Naive thymus-derived CD4-positive, alpha-beta T cell (primary cell): ENCODE results near the gene TSPAN18. TPM values are rescaled to one million over a fixed set of nuclear protein-coding genes. Genes with fewer than 3 reads are reported as not detected.

ENCODE experiments used
- ATAC-seq: fragments of 150-1000 bp; cut with Tn5 transposase; 2 replicates; pipeline ENCODE4 v1.10.0; 2021; ENCODE audit warnings: mild to moderate bottlenecking, moderate library complexity
- CTCF ChIA-PET: fragments of 350-600 bp; sonication (Branson Sonifier 250); formaldehyde crosslinking; loops from one replicate; lab custom pipeline; 2021; ENCODE audit warnings: antibody characterized with exemption; lab: Charles Lee
- POLR2A ChIA-PET: fragments of 350-600 bp; sonication (Branson Sonifier 250); formaldehyde crosslinking; loops from one replicate; lab custom pipeline; 2021; ENCODE audit warnings: antibody characterized with exemption, inconsistent platforms; lab: Charles Lee
- DNase-seq, 9 donors: peaks; one replicate each; pipeline versions ENCODE4 v3.0.0 to v3.0.0-alpha.2; 2020 to 2022; ENCODE audit warnings: mixed read lengths in 1 of 9
- H3K27ac ChIP-seq: one replicate; pipeline ENCODE4 v1.7.0; 2013; ENCODE audit warnings: mild to moderate bottlenecking, low read depth, low read length, moderate library complexity
- H3K27me3 ChIP-seq, 2 donors: one replicate each; pipeline ENCODE4 v1.7.0; 2013; ENCODE audit warnings: low read length in 2 of 2, mild to moderate bottlenecking in 2 of 2, moderate library complexity in 2 of 2; ENCODE audit not compliant: control insufficient read depth in 2 of 2, insufficient read depth in 2 of 2
- H3K36me3 ChIP-seq, 3 experiments: 1 replicate in 2 of 3; 2 replicates in 1 of 3; pipeline ENCODE4 v1.7.0; 2013; ENCODE audit warnings: low read length in 3 of 3, mild to moderate bottlenecking in 3 of 3, moderate library complexity in 1 of 3; ENCODE audit not compliant: insufficient read depth in 3 of 3, control insufficient read depth in 2 of 3
- H3K4me1 ChIP-seq, 2 donors: one replicate each; pipeline ENCODE4 v1.7.0; 2013; ENCODE audit warnings: low read length in 2 of 2, mild to moderate bottlenecking in 2 of 2, moderate library complexity in 1 of 2; ENCODE audit not compliant: control insufficient read depth in 2 of 2, insufficient read depth in 2 of 2
- H3K4me3 ChIP-seq: 2 replicates; pipeline ENCODE4 v1.7.0; 2013; ENCODE audit warnings: mild to moderate bottlenecking, low read length
- H3K9me3 ChIP-seq, 3 experiments: 1 replicate in 2 of 3; 2 replicates in 1 of 3; pipeline ENCODE4 v1.7.0; 2013; ENCODE audit warnings: low read length in 3 of 3; ENCODE audit not compliant: control insufficient read depth in 2 of 3
- H3K27ac Mint-ChIP-seq, 9 donors: one replicate each; pipeline ENCODE4 v1.8.0; 2020 to 2022; ENCODE audit warnings: mixed read lengths in 9 of 9, mild to moderate bottlenecking in 8 of 9, moderate library complexity in 5 of 9, inconsistent platforms in 2 of 9
- H3K27me3 Mint-ChIP-seq, 5 donors: one replicate each; pipeline ENCODE4 v1.8.0; 2021 to 2022; ENCODE audit warnings: mixed read lengths in 5 of 5, mild to moderate bottlenecking in 1 of 5
- H3K36me3 Mint-ChIP-seq, 5 donors: one replicate each; pipeline ENCODE4 v1.8.0; 2020 to 2022; ENCODE audit warnings: mixed read lengths in 5 of 5, mild to moderate bottlenecking in 3 of 5, inconsistent platforms in 1 of 5
- H3K4me1 Mint-ChIP-seq, 7 donors: one replicate each; pipeline ENCODE4 v1.8.0; 2020 to 2022; ENCODE audit warnings: mixed read lengths in 7 of 7, mild to moderate bottlenecking in 3 of 7, inconsistent platforms in 1 of 7
- H3K4me3 Mint-ChIP-seq, 10 donors: one replicate each; pipeline ENCODE4 v1.8.0; 2020 to 2022; ENCODE audit warnings: mild to moderate bottlenecking in 10 of 10, mixed read lengths in 10 of 10, moderate library complexity in 6 of 10, inconsistent platforms in 2 of 10
- H3K9me3 Mint-ChIP-seq, 11 donors: one replicate each; pipeline ENCODE4 v1.8.0; 2020 to 2022; ENCODE audit warnings: mixed read lengths in 11 of 11, mild to moderate bottlenecking in 4 of 11, inconsistent platforms in 1 of 11, moderate library complexity in 1 of 11
- intact Hi-C, 2 donors: fragments of 100-400 bp; cut with micrococcal nuclease; formaldehyde crosslinking; loops; one replicate each; pipeline ENCODE4 v1.15.1; 2023
- polyA plus RNA-seq, 2 donors: library from polyadenylated mRNA; unstranded; fragments of 300-500 nt; fragmentation: Illumina TruSeq; gene quantifications; one replicate each; pipeline ENCODE4 v1.2.3, GENCODE V29; 2021
- total RNA-seq, 6 experiments: library from RNA in 5 of 6; stranded (reverse) in 5 of 6; gene quantifications; 1 replicate in 5 of 6; 2 replicates in 1 of 6; pipeline ENCODE4 v1.2.3 and lab custom pipeline; 2021 to 2026

TSPAN18 gene
- total and polyA plus RNA-seq, 7 experiments from 2014 or later: 8.8 to 57.0 (median 21.7) TPM

DNA sequence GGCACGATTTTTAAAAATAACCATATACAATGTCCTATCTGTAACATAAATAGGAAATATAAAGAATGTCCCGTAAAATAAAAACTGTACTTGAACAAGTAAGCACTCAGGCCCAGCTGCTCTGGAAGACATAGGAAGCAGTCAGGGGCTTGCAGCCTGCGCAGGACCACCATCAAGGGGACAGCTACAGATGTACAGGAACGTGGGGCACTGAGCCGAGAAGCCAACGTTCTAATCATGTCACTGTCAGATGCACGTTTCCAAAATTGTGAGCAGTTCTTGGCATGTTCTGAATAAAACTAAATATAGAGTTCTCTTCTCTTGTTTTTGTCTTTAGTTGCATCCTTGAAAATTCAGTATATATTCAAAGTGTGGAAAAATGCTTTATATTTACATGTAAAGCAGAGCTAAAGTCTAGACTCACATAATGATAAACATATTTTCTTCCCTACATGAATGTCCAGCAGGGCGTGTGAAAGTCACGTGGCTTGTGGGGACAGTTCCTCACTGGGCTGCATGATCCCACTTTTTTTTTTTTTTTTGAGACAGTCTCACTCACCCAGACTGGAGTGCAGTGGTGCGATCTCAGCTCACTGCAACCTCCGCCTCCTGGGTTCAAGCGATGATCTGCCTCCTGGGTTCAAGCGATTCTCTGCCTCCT lies 28.4 kb upstream of the TSPAN18 start:
- H3K4me3 ChIP-seq: no peak overlapping the region
- Mint-ChIP-seq H3K27me3 (peaks cover 0 to 25% (median 0%) of the 10 kb centered on the region in 5 donors), H3K4me1 (peaks cover 7 to 43% (median 27%) of the 10 kb centered on the region in 7 donors), H3K9me3 (no peaks in the 10 kb centered on the region), H3K27ac (no peak overlapping the region), H3K4me3 (no peak overlapping the region), H3K36me3 (peaks cover 0 to 4% (median 0%) of the 10 kb centered on the region in 5 donors)
- no peaks in the 10 kb centered on the region for H3K9me3 ChIP-seq
- ATAC-seq (no peak), DNase-seq (no peak)
- CTCF ChIA-PET: no interaction called here
- no peaks in the 10 kb centered on the region for H3K36me3 ChIP-seq
- intact Hi-C loops: no loop called here
- H3K4me1 ChIP-seq: no peaks in the 10 kb centered on the region
- no peaks in the 10 kb centered on the region for H3K27me3 ChIP-seq
- no peak overlapping the region for H3K27ac ChIP-seq
- POLR2A ChIA-PET: no interaction called here

GRCh38 chr11:44699497-44700408 lies 27.0 kb upstream of the TSPAN18 start:
- ChIA-PET POLR2A (no interaction called here), CTCF (no interaction called here)
- peaks cover 0 to 25% (median 0%) of the 10 kb centered on the region in 5 donors for H3K27me3 Mint-ChIP-seq
- Histone ChIP-seq H3K9me3 (peaks cover 0 to 4% (median 0%) of the 10 kb centered on the region in 3 experiments), H3K4me1 (no peaks in the 10 kb centered on the region), H3K4me3 (no peak overlapping the region), H3K36me3 (no peaks in the 10 kb centered on the region), H3K27me3 (no peaks in the 10 kb centered on the region), H3K27ac (no peak overlapping the region)
- peak overlapping the region in 1 of 10 donors; percentile 20 for H3K4me3 Mint-ChIP-seq
- DNase-seq (no peak), ATAC-seq (no peak)
- peaks cover 0 to 7% (median 3%) of the 10 kb centered on the region in 11 donors for H3K9me3 Mint-ChIP-seq
- intact Hi-C loops: no loop called here
- peak overlapping the region in 3 of 9 donors; percentile 13 to 63 (median 23) for H3K27ac Mint-ChIP-seq
- peaks cover 0 to 5% (median 0%) of the 10 kb centered on the region in 5 donors for H3K36me3 Mint-ChIP-seq
- H3K4me1 Mint-ChIP-seq: peaks cover 3 to 34% (median 19%) of the 10 kb centered on the region in 7 donors

- Histone ChIP-seq H3K27me3 (no peaks in the 10 kb centered on the region), H3K36me3 (no peaks in the 10 kb centered on the region), H3K9me3 (peaks cover 0 to 4% (median 0%) of the 10 kb centered on the region in 3 experiments), H3K4me1 (no peaks in the 10 kb centered on the region), H3K4me3 (no peak overlapping the region), H3K27ac (no peak overlapping the region)
- H3K4me3 Mint-ChIP-seq: no peak overlapping the region
- DNase-seq: no peak
- intact Hi-C loops: no loop called here
- POLR2A ChIA-PET: no interaction called here
- peaks cover 0 to 7% (median 3%) of the 10 kb centered on the region in 11 donors for H3K9me3 Mint-ChIP-seq
- CTCF ChIA-PET: no interaction called here
- H3K36me3 Mint-ChIP-seq: peaks cover 0 to 6% (median 0%) of the 10 kb centered on the region in 5 donors
- peak overlapping the region in 2 of 9 donors; percentile 6 to 59 for H3K27ac Mint-ChIP-seq
- H3K4me1 Mint-ChIP-seq: peaks cover 0 to 26% (median 21%) of the 10 kb centered on the region in 7 donors
- ATAC-seq: no peak
- H3K27me3 Mint-ChIP-seq: peaks cover 0 to 24% (median 0%) of the 10 kb centered on the region in 5 donors
Observed at GRCh38 chr11:44701276-44701675, 25.5 kb upstream of the TSPAN18 start.

DNA sequence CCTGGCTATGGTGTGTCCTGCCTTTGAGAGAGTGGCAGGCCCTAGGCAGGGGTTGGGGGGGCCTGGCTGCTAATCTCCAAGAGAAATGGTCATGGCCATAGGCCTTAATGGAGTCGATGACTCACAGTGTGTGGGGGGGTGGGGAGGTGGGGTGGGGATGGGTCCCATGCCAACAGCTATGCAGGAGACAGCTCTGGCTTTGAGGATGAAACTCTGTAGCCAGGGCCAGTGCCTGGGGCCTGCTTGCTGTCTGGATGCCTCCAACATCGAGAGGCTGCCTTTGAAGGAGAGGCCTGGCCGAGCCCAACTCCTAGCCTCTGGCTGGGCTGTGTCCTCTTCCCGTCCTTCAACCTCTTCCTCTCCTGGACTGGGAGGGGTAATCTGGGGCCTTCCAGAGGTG lies 23.9 kb upstream of the TSPAN18 start:
- intact Hi-C loops: no loop called here
- ChIA-PET CTCF (interaction anchor here (0.6 kb wide), 1 partner anchor 610 kb away, joined by 5 read pairs; no protein-coding TSS in a partner anchor), POLR2A (interaction anchor here (0.7 to 1.2 kb wide), 2 partner anchors 21 to 26 kb away, joined by 3 read pairs; no protein-coding TSS in a partner anchor)
- Histone ChIP-seq H3K36me3 (no peaks in the 10 kb centered on the region), H3K27me3 (no peaks in the 10 kb centered on the region), H3K4me3 (no peak overlapping the region), H3K27ac (no peak overlapping the region), H3K9me3 (peaks cover 0 to 4% (median 0%) of the 10 kb centered on the region in 3 experiments), H3K4me1 (no peaks in the 10 kb centered on the region)
- Mint-ChIP-seq H3K36me3 (peaks cover 0 to 6% (median 0%) of the 10 kb centered on the region in 5 donors), H3K9me3 (peaks cover 0 to 7% (median 4%) of the 10 kb centered on the region in 11 donors), H3K4me3 (no peak overlapping the region), H3K27ac (no peak overlapping the region), H3K4me1 (peaks cover 0 to 26% (median 20%) of the 10 kb centered on the region in 7 donors), H3K27me3 (peaks cover 0 to 23% (median 0%) of the 10 kb centered on the region in 5 donors)
- no peak for ATAC-seq
- DNase-seq: no peak

DNA sequence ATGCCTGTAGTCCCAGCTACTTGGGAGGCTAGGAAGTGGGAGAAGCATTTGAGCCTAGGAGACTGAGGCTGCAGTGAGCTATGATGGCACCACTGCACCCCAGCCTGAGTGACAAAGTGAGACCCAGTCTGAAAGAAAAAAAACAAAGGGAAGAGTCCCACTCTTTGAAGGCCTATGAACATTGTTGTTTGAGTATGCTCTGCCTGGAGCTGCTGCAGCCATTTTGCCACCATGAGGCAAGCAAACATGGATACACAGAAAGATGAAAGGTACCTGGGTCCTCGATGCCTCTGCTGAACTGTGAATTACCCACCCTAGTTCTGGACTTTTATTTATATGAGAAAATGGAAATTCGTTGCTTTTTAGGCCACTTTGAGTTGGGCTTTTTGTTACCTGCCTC lies 19.7 kb upstream of the TSPAN18 start:
- intact Hi-C loops: no loop called here
- CTCF ChIA-PET: no interaction called here

DNA sequence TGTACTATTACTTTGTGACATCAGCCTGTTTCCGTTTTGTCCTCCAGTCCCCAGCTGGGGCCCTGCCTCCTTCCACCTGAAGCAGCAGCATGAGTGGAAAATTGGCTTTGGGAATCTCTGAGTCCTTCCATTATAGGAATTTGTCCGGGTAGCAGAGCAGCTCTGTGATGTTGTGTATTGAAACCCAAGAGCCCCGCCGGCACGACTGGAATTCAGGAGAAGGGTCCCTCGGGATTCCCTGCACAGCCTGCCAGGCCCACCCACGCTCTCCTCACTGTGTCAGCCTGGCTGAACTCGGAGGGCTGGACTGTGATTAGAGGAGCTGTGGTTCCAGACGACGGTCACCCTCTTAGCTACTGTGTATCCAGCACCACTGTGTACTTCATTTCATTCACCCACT lies 18.8 kb upstream of the TSPAN18 start:
- ChIA-PET CTCF (no interaction called here), POLR2A (interaction anchor here (0.8 kb wide), 1 partner anchor 29 kb away, joined by 3 read pairs; no protein-coding TSS in a partner anchor)
- ATAC-seq: no peak
- Mint-ChIP-seq H3K4me1 (peaks cover 12 to 42% (median 39%) of the 10 kb centered on the region in 7 donors), H3K9me3 (peaks cover 3 to 25% (median 7%) of the 10 kb centered on the region in 11 donors), H3K27me3 (peaks cover 0 to 28% (median 0%) of the 10 kb centered on the region in 5 donors), H3K27ac (no peak overlapping the region), H3K4me3 (no peak overlapping the region), H3K36me3 (peaks cover 0 to 9% (median 4%) of the 10 kb centered on the region in 5 donors)
- H3K9me3 ChIP-seq: peaks cover 0 to 8% (median 3%) of the 10 kb centered on the region in 3 experiments
- H3K27me3 ChIP-seq: no peaks in the 10 kb centered on the region
- peaks cover 0 to 17% of the 10 kb centered on the region in 2 donors for H3K4me1 ChIP-seq
- intact Hi-C loops: no loop called here
- no peak for DNase-seq
- no peak overlapping the region for H3K27ac ChIP-seq
- no peaks in the 10 kb centered on the region for H3K36me3 ChIP-seq
- H3K4me3 ChIP-seq: no peak overlapping the region

More for the DNA sequence above, 19.7 kb upstream of the TSPAN18 start:
- H3K27me3 ChIP-seq: no peaks in the 10 kb centered on the region
- Mint-ChIP-seq H3K9me3 (peaks cover 3 to 25% (median 7%) of the 10 kb centered on the region in 11 donors), H3K27me3 (peaks cover 0 to 26% (median 0%) of the 10 kb centered on the region in 5 donors), H3K4me3 (no peak overlapping the region), H3K27ac (no peak overlapping the region), H3K36me3 (peaks cover 0 to 9% (median 4%) of the 10 kb centered on the region in 5 donors), H3K4me1 (peaks cover 12 to 38% (median 32%) of the 10 kb centered on the region in 7 donors)
- H3K27ac ChIP-seq: no peak overlapping the region
- peaks cover 0 to 14% of the 10 kb centered on the region in 2 donors for H3K4me1 ChIP-seq
- peaks cover 0 to 8% (median 3%) of the 10 kb centered on the region in 3 experiments for H3K9me3 ChIP-seq
- POLR2A ChIA-PET: interaction anchor here (1.0 to 1.4 kb wide), 2 partner anchors 18 to 20 kb away, joined by 3 read pairs; no protein-coding TSS in a partner anchor
- H3K36me3 ChIP-seq: no peaks in the 10 kb centered on the region
- ATAC-seq (no peak), DNase-seq (no peak)
- no peak overlapping the region for H3K4me3 ChIP-seq
